NB4 (cell line): ENCODE measurements around the gene CNGA1.
"Not testable (repeated sequence)": the region's sequence is repeated elsewhere in the genome, so short reads cannot be mapped to it uniquely, and the experiment has no call there.

Experiments
- DNase-seq: peaks from one replicate; pipeline ENCODE4 v3.0.0; 2010; ENCODE audit warnings: low read depth
- H3K4me3 ChIP-seq: one replicate; pipeline ENCODE4 v1.5.1; 2011; ENCODE audit warnings: mild to moderate bottlenecking, low read depth, low read length, moderate library complexity
- MYC ChIP-seq: IDR thresholded peaks from 2 replicates; pipeline ENCODE4 v1.6.1; 2011; ENCODE audit warnings: low read depth, low read length
- POLR2A ChIP-seq: IDR thresholded peaks from 2 replicates; pipeline ENCODE4 v1.6.1; 2011; ENCODE audit warnings: mild to moderate bottlenecking; ENCODE audit not compliant: insufficient read length; ENCODE audit errors: extremely low read depth
- TF ChIP-seq, protein P1 (sequence below): IDR thresholded peaks from 2 replicates; pipeline ENCODE4 v1.6.1; 2011; ENCODE audit warnings: low read depth, low read length
- TF ChIP-seq, protein P2 (sequence below): IDR thresholded peaks from one replicate; pipeline ENCODE4 v1.5.1; 2012; ENCODE audit warnings: low read depth, low read length

Gene CNGA1

DNA sequence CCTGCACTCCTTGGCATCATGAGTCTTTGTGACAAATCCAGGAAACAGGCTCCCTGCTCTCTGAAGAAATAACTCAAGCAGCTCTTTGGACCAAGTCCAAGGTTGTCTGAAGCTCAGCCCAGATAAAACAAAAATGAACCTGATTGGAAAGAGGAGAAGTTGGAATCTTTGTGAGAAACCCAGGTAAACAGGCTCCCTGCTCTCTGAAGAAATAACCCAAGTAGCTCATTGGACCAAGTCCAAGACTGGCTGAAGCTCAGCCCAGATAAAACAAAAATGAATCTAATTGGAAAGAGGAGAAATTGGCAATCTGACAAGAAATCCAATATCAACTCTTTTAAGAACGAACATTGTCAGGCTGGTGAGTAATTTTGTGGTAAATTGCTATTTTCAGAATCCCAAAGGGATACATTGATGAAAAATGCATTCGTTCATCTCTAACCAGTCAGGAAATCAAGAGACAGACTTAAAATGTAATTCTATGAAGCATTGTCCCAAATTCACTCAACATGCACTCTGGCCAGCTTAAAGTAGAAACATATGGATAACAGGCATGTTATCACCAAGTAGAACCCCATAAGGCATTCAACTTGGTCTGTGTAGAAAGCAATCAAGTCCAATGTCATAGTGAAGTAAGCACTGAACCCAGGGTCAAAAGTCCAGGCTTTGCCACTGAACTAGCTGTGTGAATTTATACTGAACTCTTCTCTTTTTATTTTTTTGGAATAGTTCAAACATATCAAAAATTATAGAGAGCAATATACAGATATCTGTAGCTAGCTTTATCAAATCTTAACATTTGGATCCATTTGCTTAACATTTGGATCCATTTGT is 85.3 kb downstream of the CNGA1 start:
- no peak for DNase-seq
- no peak overlapping the region for H3K4me3 ChIP-seq
- no peak for TF ChIP-seq POLR2A
- TF ChIP-seq, protein P1, sequence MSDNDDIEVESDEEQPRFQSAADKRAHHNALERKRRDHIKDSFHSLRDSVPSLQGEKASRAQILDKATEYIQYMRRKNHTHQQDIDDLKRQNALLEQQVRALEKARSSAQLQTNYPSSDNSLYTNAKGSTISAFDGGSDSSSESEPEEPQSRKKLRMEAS, result no peak
- TF ChIP-seq MYC, result no peak
- TF ChIP-seq, protein P2, sequence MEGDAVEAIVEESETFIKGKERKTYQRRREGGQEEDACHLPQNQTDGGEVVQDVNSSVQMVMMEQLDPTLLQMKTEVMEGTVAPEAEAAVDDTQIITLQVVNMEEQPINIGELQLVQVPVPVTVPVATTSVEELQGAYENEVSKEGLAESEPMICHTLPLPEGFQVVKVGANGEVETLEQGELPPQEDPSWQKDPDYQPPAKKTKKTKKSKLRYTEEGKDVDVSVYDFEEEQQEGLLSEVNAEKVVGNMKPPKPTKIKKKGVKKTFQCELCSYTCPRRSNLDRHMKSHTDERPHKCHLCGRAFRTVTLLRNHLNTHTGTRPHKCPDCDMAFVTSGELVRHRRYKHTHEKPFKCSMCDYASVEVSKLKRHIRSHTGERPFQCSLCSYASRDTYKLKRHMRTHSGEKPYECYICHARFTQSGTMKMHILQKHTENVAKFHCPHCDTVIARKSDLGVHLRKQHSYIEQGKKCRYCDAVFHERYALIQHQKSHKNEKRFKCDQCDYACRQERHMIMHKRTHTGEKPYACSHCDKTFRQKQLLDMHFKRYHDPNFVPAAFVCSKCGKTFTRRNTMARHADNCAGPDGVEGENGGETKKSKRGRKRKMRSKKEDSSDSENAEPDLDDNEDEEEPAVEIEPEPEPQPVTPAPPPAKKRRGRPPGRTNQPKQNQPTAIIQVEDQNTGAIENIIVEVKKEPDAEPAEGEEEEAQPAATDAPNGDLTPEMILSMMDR, result no peak

DNA sequence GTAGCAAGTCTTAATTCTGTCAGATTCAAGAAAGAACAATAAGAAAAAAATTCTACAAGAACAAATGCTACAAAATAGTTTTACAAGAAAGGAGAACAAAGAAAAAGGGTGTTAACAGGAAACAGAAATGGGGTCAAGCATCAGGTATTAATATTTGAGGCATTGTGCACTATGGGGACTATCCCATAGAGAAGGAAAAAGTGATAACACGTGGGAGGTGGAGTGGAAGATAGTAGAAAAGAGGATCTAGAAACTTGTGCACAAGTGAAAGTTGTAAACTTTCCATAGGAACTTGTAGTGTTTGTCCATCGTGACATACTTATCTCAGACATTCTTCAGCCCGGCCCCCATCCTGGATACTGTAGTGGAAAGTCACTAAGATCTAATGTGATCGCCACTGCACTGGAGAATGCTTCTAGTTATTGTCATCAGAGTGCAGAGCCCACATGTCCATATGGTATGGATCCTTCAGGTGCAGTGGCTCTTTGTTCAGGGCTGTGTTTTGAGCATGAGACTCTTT is 86.7 kb downstream of the CNGA1 start:
- H3K4me3 ChIP-seq, result no peak overlapping the region
- no peak for DNase-seq
- TF ChIP-seq, protein P1, result no peak
- TF ChIP-seq MYC (no peak), POLR2A (no peak)
- TF ChIP-seq, protein P2, result no peak

DNA sequence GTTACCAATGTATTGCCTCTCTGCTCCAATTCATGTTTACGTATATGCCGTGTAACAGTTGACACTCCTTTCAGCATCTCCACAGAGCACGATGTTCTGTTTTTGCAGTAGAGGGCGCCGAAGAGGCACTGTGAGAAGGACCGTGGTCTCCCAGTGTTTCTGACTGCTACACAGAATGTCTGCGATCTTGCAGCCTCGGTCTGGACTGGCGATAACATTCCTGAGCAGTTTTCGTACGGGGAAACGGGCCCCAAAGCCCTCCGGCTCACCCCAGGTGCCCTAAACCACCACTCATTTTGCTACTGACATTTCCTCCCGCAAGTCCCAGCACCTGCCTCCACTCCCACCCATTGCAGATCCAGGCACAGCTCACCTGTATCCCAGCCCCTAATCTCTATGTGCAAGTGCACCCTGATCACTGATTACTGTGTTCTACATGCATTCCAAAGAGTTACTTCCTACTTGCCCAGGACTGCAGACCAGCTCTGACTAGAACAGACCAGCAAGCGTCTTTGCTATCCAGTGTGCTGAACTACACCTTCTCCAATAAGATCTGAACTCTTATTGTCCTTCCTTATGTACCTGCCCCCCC is 89.7 kb downstream of the CNGA1 start:
- no peak for TF ChIP-seq MYC
- TF ChIP-seq, protein P2, result peak; percentile 37
- H3K4me3 ChIP-seq, result no peak overlapping the region
- DNase-seq, result peak; percentile 44

DNA sequence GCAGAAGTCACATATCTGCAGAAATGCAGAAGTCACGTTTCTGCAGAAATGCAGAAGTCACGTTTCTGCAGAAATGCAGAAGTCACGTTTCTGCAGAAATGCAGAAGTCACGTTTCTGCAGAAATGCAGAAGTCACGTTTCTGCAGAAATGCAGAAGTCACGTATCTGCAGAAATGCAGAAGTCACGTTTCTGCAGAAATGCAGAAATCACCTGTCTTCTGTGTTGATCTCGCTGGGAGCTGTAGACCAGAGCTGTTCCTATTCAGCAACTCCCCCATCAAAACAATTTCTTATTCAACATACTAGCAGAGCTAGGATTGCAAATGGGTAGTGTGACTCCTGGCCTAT is 93.2 kb downstream of the CNGA1 start:
- peak; percentile 80 for DNase-seq
- H3K4me3 ChIP-seq, result not testable (repeated sequence)

DNA sequence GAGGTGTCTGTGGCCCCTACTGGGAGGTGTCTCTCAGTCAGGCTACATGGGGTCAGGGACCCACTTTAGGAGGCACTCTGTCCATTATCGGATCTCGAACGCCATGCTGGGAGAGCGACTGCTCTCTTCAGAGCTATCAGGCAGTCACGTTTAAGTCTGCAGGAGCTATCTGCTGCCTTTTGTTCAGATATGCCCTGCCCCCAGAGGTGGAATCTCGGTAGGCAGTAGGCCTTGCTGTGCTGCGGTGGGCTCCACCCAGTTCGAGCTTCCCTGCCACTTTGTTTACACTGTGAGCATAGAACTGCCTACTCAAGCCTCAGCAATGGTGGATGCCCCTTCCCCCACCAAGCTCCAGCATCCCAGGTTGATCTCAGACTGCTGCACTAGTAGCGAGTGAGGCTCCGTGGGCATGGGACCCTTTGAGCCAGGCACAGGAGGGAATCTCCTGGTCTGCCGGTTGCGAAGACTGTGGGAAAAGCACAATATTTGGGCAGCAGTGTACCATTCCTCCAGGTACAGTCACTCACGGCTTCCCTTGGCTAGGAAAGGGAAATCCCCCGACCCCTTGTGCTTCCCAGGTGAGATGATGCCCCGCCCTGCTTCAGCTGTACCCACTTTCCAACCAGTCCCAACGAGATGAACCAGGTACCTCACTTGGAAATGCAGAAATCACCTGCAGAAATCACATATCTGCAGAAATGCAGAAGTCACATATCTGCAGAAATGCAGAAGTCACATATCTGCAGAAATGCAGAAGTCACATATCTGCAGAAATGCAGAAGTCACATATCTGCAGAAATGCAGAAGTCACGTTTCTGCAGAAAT is 93.8 kb downstream of the CNGA1 start:
- peak; percentile 22 for DNase-seq
- not testable (repeated sequence) for H3K4me3 ChIP-seq

DNA sequence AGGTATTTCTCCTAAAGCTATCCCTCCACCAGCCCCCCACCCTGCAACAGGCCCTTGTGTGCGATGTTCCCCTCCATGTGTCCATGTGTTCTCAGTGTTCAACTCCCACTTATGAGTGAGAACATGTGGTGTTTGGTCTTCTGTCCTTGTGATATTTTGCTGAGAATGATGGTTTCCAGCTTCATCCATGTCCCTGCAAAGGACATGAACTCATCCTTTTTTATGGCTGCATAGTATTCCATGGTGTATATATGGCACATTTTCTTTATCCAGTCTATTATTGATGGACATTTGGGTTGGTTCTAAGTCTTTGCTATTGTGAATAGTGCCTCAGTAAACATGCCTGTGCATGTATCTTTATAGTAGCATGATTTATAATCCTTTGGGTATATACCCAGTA is 99.3 kb downstream of the CNGA1 start:
- not testable (repeated sequence) for DNase-seq, H3K4me3 ChIP-seq

DNA sequence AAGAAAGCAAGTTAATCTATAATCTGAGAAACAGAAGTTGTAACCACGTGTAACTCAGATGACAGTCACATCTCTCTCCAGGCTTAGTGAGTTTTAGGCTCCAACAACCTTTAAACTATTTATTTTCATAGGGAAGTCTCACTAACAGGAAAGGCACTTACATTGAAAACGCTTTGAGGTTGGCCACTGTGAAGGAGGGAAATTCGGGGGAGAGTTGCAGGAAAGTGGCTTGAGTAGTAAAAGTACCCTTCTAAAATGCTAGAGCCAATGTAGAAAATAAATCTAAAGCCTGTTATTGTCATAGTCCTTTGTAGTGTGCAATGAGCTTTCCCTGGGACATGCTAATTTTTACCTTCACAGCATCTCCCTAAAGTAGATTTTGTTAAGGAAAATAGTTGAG is 101.1 kb downstream of the CNGA1 start:
- TF ChIP-seq, protein P2, result no peak
- TF ChIP-seq MYC (no peak), POLR2A (no peak)
- TF ChIP-seq, protein P1, result no peak
- H3K4me3 ChIP-seq, result peak overlapping the region; percentile 73
- DNase-seq, result peak; percentile 32
